ENCODE data around the gene PCSK4. TPM values are rescaled to one million over a fixed set of nuclear protein-coding genes. Genes with fewer than 3 reads are reported as not detected.
"Not testable (repeated sequence)": the region's sequence is repeated elsewhere in the genome, so short reads cannot be mapped to it uniquely, and the experiment has no call there.

PCSK4 gene
- polyA plus RNA-seq, 4 donors, result 4.5 to 13.0 (median 8.8) TPM

- not testable (repeated sequence) for H3K4me1 ChIP-seq (ENCODE audit: control insufficient read depth in 3 of 3, insufficient read depth in 2 of 3, low read depth in 1 of 3, low read length in 2 of 3); H3K36me3 ChIP-seq (ENCODE audit: control insufficient read depth in 3 of 3, insufficient read depth in 2 of 3, low read depth in 1 of 3, low read length in 3 of 3); FAIRE-seq; H3K4me3 ChIP-seq (ENCODE audit: low read depth in 1 of 3, low read length in 3 of 3); H3K9me3 ChIP-seq (ENCODE audit: control insufficient read depth in 2 of 2, insufficient read depth in 1 of 2, low read depth in 1 of 2, low read length in 1 of 2); DNase-seq; H3K27ac ChIP-seq (ENCODE audit: low read depth in 1 of 3, low read length in 2 of 3)
- peaks cover 4 to 12% (median 10%) of the 10 kb centered on the region in 3 donors for H3K27me3 ChIP-seq (ENCODE audit: control insufficient read depth in 3 of 3, insufficient read depth in 3 of 3, low read length in 3 of 3)
- 86 to 91% (median 87%) methylated on average over 11 of the region's 11 CpGs for WGBS, 3 donors
These were observed 40.7 kb upstream of the PCSK4 start for GRCh38 chr19:1530856-1531255.

DNA sequence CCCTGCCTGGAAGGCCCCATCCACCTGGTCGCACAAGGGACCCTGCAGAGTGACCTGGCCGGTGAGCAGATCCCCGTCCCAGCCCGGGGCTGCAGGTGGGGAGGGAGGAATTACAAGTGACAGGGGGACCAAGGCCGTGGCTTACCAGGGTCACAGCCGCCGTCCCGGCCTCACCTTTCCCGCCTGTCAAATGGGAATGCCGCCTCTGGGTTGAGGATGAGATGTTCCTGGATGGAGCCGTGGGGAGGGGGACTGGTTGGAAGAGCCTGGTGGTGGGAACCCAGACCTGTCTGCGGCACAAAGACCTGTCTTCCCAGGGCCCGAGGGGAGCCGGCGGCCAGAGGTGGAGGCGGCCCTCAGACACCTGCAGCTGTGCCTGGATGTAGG is 39.3 kb upstream of the PCSK4 start:
- no peaks in the 10 kb centered on the region for H3K36me3 ChIP-seq (ENCODE audit: control insufficient read depth in 3 of 3, insufficient read depth in 2 of 3, low read depth in 1 of 3, low read length in 3 of 3)
- peaks cover 17 to 27% (median 20%) of the 10 kb centered on the region in 3 donors for H3K27me3 ChIP-seq (ENCODE audit: control insufficient read depth in 3 of 3, insufficient read depth in 3 of 3, low read length in 3 of 3)
- no peak overlapping the region for H3K27ac ChIP-seq (ENCODE audit: low read depth in 1 of 3, low read length in 2 of 3)
- H3K9me3 ChIP-seq (ENCODE audit: control insufficient read depth in 2 of 2, insufficient read depth in 1 of 2, low read depth in 1 of 2, low read length in 1 of 2), result no peaks in the 10 kb centered on the region
- FAIRE-seq (no peak), DNase-seq (no peak)
- no peaks in the 10 kb centered on the region for H3K4me1 ChIP-seq (ENCODE audit: control insufficient read depth in 3 of 3, insufficient read depth in 2 of 3, low read depth in 1 of 3, low read length in 2 of 3)
- WGBS, 3 donors, result 80 to 83% (median 82%) methylated on average over 16 of the region's 16 CpGs
- H3K4me3 ChIP-seq (ENCODE audit: low read depth in 1 of 3, low read length in 3 of 3), result no peak overlapping the region

GRCh38 chr19:1528596-1529429 is 38.7 kb upstream of the PCSK4 start:
- no peak for FAIRE-seq
- Histone ChIP-seq H3K4me3 (ENCODE audit: low read depth in 1 of 3, low read length in 3 of 3) (no peak overlapping the region), H3K4me1 (ENCODE audit: control insufficient read depth in 3 of 3, insufficient read depth in 2 of 3, low read depth in 1 of 3, low read length in 2 of 3) (no peaks in the 10 kb centered on the region), H3K36me3 (ENCODE audit: control insufficient read depth in 3 of 3, insufficient read depth in 2 of 3, low read depth in 1 of 3, low read length in 3 of 3) (no peaks in the 10 kb centered on the region), H3K9me3 (ENCODE audit: control insufficient read depth in 2 of 2, insufficient read depth in 1 of 2, low read depth in 1 of 2, low read length in 1 of 2) (no peaks in the 10 kb centered on the region), H3K27ac (ENCODE audit: low read depth in 1 of 3, low read length in 2 of 3) (no peak overlapping the region), H3K27me3 (ENCODE audit: control insufficient read depth in 3 of 3, insufficient read depth in 3 of 3, low read length in 3 of 3) (peaks cover 19 to 29% (median 24%) of the 10 kb centered on the region in 3 donors)
- DNase-seq, result no peak
- WGBS, 3 donors, result 77 to 80% (median 77%) methylated on average over 18 to 23 of the region's 23 CpGs

- 61 to 81% (median 62%) methylated on average over 27 of the region's 27 CpGs for WGBS, 3 donors
- FAIRE-seq (no peak), DNase-seq (no peak)
- Histone ChIP-seq H3K4me1 (ENCODE audit: control insufficient read depth in 3 of 3, insufficient read depth in 2 of 3, low read depth in 1 of 3, low read length in 2 of 3) (no peaks in the 10 kb centered on the region), H3K4me3 (ENCODE audit: low read depth in 1 of 3, low read length in 3 of 3) (no peak overlapping the region), H3K27ac (ENCODE audit: low read depth in 1 of 3, low read length in 2 of 3) (no peak overlapping the region), H3K27me3 (ENCODE audit: control insufficient read depth in 3 of 3, insufficient read depth in 3 of 3, low read length in 3 of 3) (peaks cover 26 to 38% (median 29%) of the 10 kb centered on the region in 3 donors), H3K9me3 (ENCODE audit: control insufficient read depth in 2 of 2, insufficient read depth in 1 of 2, low read depth in 1 of 2, low read length in 1 of 2) (no peaks in the 10 kb centered on the region), H3K36me3 (ENCODE audit: control insufficient read depth in 3 of 3, insufficient read depth in 2 of 3, low read depth in 1 of 3, low read length in 3 of 3) (no peaks in the 10 kb centered on the region)
These were observed 37.6 kb upstream of the PCSK4 start for GRCh38 chr19:1527650-1528309.

DNA sequence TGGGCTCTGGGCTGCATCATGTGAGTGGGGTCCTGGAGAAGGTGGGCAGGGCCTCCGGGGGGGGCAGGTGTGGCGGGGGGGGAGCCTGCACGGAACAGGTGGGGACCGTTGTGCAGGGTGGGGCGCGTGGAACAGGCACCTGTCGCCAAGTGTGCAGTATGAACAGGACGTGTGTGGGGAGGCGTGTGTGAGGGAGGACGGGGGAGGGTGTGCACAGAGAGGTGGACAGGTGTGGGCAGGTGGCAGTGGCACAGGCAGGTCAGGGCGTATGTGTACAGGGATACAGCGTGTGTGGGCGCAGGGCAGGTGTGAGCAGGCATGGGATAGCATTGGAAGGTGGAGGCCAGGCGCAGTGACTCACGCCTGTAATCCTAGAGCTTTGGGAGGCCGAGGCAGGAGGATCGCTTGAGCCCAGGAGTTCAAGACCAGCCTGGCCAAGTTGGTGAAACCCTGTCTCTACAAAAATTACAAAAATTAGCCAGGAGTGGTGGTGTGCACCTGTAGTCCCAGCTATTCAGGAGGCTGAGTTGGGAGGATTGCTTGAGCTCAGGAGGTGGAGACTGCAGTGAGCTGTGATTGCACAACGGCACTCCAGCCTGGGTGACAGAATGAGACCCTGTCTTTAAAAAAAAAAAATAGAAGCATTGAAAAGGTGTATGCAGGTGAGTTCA is 37.0 kb upstream of the PCSK4 start:
- H3K27me3 ChIP-seq (ENCODE audit: control insufficient read depth in 3 of 3, insufficient read depth in 3 of 3, low read length in 3 of 3), result peaks cover 26 to 41% (median 29%) of the 10 kb centered on the region in 3 donors
- no peaks in the 10 kb centered on the region for H3K4me1 ChIP-seq (ENCODE audit: control insufficient read depth in 3 of 3, insufficient read depth in 2 of 3, low read depth in 1 of 3, low read length in 2 of 3)
- WGBS, 3 donors, result 32 to 70% (median 48%) methylated on average over 17 to 18 of the region's 18 CpGs
- no peaks in the 10 kb centered on the region for H3K36me3 ChIP-seq (ENCODE audit: control insufficient read depth in 3 of 3, insufficient read depth in 2 of 3, low read depth in 1 of 3, low read length in 3 of 3)
- H3K9me3 ChIP-seq (ENCODE audit: control insufficient read depth in 2 of 2, insufficient read depth in 1 of 2, low read depth in 1 of 2, low read length in 1 of 2), result no peaks in the 10 kb centered on the region
- H3K4me3 ChIP-seq (ENCODE audit: low read depth in 1 of 3, low read length in 3 of 3), result no peak overlapping the region
- no peak overlapping the region for H3K27ac ChIP-seq (ENCODE audit: low read depth in 1 of 3, low read length in 2 of 3)
- DNase-seq, result no peak
- no peak for FAIRE-seq

- Histone ChIP-seq H3K27me3 (ENCODE audit: control insufficient read depth in 3 of 3, insufficient read depth in 3 of 3, low read length in 3 of 3) (peaks cover 28 to 46% (median 29%) of the 10 kb centered on the region in 3 donors), H3K4me1 (ENCODE audit: control insufficient read depth in 3 of 3, insufficient read depth in 2 of 3, low read depth in 1 of 3, low read length in 2 of 3) (no peaks in the 10 kb centered on the region), H3K4me3 (ENCODE audit: low read depth in 1 of 3, low read length in 3 of 3) (no peak overlapping the region), H3K27ac (ENCODE audit: low read depth in 1 of 3, low read length in 2 of 3) (no peak overlapping the region), H3K36me3 (ENCODE audit: control insufficient read depth in 3 of 3, insufficient read depth in 2 of 3, low read depth in 1 of 3, low read length in 3 of 3) (no peaks in the 10 kb centered on the region), H3K9me3 (ENCODE audit: control insufficient read depth in 2 of 2, insufficient read depth in 1 of 2, low read depth in 1 of 2, low read length in 1 of 2) (no peaks in the 10 kb centered on the region)
- WGBS, 3 donors, result 60 to 79% (median 70%) methylated on average over 32 to 33 of the region's 33 CpGs
- DNase-seq (no peak), FAIRE-seq (no peak)
These were observed 36.1 kb upstream of the PCSK4 start for GRCh38 chr19:1526066-1526778.

DNA sequence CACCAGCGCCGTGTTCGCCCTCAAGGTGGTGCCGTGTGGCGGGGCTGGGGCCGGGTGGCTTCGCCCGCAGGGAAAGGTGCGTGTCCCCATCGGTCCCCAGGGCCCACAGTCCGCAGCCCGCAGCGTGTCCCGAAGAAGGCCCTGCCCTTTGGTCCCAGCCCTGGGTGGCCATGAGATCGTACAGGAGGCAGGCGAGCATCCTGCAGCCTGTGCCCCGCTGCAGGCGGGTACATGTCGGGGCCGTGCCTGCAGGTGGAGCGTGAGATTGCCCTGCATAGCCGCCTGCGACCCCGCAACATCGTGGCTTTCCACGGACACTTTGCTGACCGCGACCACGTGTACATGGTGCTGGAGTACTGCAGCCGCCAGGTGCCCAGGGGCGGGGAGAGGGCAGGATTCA is 35.2 kb upstream of the PCSK4 start:
- Histone ChIP-seq H3K4me3 (ENCODE audit: low read depth in 1 of 3, low read length in 3 of 3) (no peak overlapping the region), H3K4me1 (ENCODE audit: control insufficient read depth in 3 of 3, insufficient read depth in 2 of 3, low read depth in 1 of 3, low read length in 2 of 3) (no peaks in the 10 kb centered on the region), H3K9me3 (ENCODE audit: control insufficient read depth in 2 of 2, insufficient read depth in 1 of 2, low read depth in 1 of 2, low read length in 1 of 2) (no peaks in the 10 kb centered on the region), H3K36me3 (ENCODE audit: control insufficient read depth in 3 of 3, insufficient read depth in 2 of 3, low read depth in 1 of 3, low read length in 3 of 3) (no peaks in the 10 kb centered on the region), H3K27me3 (ENCODE audit: control insufficient read depth in 3 of 3, insufficient read depth in 3 of 3, low read length in 3 of 3) (peaks cover 28 to 47% (median 29%) of the 10 kb centered on the region in 3 donors), H3K27ac (ENCODE audit: low read depth in 1 of 3, low read length in 2 of 3) (no peak overlapping the region)
- 37 to 60% (median 48%) methylated on average over 21 to 31 of the region's 31 CpGs for WGBS, 3 donors
- DNase-seq (no peak), FAIRE-seq (no peak)

GRCh38 chr19:1524972-1525325 is 34.8 kb upstream of the PCSK4 start:
- WGBS, 3 donors, result 51 to 64% (median 55%) methylated on average over 16 to 17 of the region's 17 CpGs
- no peak for FAIRE-seq
- no peak overlapping the region for H3K27ac ChIP-seq (ENCODE audit: low read depth in 1 of 3, low read length in 2 of 3)

More at GRCh38 chr19:1524972-1525325, 34.8 kb upstream of the PCSK4 start:
- no peak for DNase-seq
- Histone ChIP-seq H3K27me3 (ENCODE audit: control insufficient read depth in 3 of 3, insufficient read depth in 3 of 3, low read length in 3 of 3) (peaks cover 28 to 51% (median 29%) of the 10 kb centered on the region in 3 donors), H3K9me3 (ENCODE audit: control insufficient read depth in 2 of 2, insufficient read depth in 1 of 2, low read depth in 1 of 2, low read length in 1 of 2) (no peaks in the 10 kb centered on the region), H3K36me3 (ENCODE audit: control insufficient read depth in 3 of 3, insufficient read depth in 2 of 3, low read depth in 1 of 3, low read length in 3 of 3) (no peaks in the 10 kb centered on the region), H3K4me3 (ENCODE audit: low read depth in 1 of 3, low read length in 3 of 3) (no peak overlapping the region), H3K4me1 (ENCODE audit: control insufficient read depth in 3 of 3, insufficient read depth in 2 of 3, low read depth in 1 of 3, low read length in 2 of 3) (no peaks in the 10 kb centered on the region)
